ENCODE measurements around the gene EMSY.
"Not testable (repeated sequence)": the region's sequence is repeated elsewhere in the genome, so short reads cannot be mapped to it uniquely, and the experiment has no call there.

The EMSY gene

GRCh38 chr11:76444384-76445120 lies at the start of gene EMSY:
TSS of gene EMSY (plus strand) at chr11:76445018. CDS start at chr11:76446939, 1,921 bp downstream.
- peak; percentile 94 for DNase-seq (ENCODE audit: low spot score)

GRCh38 chr11:76395296-76395695 lies 49.5 kb upstream of the EMSY start:
- no peak for DNase-seq (ENCODE audit: low spot score)

- DNase-seq (ENCODE audit: low spot score) = no peak
Observed at GRCh38 chr11:76397383-76397782, 47.4 kb upstream of the EMSY start.

DNA sequence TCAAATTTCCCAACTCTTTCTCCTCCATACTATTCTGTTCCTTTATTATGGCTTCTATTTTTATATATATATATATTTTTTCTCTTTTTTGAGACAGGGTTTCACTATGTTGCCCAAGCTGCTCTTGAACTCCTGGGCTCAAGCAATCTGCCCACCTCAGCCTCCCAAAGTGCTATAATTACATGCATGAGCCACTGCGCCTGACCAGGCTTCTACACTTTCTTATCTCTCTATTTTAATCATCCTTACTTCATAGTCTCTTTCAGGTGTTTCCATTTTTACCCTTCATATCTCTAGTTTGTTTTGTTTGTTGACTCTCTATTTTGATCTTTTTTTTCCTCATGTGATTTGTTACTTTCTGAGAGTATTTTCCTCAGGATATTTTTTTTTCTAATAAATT lies 43.9 kb upstream of the EMSY start:
- no peak for DNase-seq (ENCODE audit: low spot score)

DNA sequence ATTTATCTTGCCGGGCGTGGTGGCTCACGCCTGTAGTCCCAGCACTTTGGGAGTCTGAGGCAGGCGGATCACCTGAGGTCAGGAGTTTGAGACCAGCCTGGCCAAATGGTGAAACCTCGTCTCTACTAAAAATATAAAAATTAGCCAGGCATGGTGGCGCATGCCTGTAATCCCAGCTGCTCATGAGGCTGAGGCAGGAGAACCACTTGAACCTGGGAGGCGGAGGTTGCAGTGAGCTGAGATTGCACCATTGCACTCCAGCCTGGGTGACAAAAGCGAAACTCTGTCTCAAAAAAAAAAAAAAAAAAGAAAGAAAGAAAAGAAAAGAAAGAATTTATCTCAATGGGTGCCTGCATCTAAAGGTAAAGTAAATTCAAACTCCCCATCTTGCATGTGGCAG lies 43.3 kb upstream of the EMSY start:
- not testable (repeated sequence) for DNase-seq (ENCODE audit: low spot score)

DNA sequence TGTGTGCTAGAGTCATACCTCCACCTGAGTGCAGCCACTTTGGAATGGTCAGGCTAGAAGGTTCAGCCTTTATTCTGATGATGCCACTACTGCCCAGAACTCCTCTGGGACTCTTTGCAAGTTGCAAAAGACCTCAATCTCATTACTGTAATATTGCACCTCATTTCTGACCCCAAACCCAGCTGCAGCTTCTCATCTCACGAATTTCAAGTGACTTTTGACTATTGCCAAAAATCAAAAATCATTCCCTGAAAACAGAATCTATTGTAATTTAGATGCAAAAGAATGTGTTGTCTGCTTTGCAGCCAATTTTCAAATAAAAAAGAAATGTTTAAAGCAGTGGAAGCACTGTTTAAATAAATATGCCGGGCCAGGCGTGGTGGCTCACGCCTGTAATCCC lies 38.5 kb upstream of the EMSY start:
- DNase-seq (ENCODE audit: low spot score) = no peak

DNA sequence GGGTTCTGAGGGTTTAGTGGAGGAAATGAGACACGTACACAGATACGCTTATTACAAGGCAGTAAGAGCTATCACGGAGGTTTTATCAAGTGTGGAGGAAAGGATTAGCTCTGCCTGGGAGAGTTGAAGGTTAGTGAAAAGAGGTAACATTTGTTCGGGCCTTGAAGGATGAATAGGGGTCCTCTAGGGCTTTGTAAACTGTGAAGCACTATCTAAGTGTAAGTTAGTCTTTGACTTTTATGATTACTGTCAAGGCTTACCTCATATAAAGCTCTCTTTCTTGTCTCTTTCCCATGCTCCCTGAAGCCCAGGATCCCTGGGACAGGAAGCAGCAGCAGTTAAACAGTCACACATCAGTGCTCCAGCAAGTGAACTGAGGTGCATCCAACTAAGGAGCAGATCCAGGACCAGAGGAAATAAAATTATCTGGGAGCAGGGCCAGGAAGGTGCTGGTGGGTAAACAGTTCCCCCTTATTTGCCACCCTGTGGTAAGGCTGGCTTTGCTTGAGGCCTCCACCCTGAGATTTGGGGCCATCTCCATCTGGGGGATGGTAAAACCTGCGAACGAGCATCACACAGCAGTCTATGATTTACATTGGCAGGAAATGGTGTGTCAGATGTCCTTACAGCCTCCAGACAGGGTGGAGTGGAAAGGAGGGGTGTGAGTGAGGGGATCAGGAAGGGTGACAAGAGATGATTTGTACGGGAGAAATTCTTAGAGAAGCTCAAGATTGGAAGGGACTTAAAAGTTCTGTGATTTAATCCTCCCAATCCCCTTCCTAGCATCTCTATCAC lies 36.5 kb upstream of the EMSY start:
- DNase-seq (ENCODE audit: low spot score) = no peak

DNA sequence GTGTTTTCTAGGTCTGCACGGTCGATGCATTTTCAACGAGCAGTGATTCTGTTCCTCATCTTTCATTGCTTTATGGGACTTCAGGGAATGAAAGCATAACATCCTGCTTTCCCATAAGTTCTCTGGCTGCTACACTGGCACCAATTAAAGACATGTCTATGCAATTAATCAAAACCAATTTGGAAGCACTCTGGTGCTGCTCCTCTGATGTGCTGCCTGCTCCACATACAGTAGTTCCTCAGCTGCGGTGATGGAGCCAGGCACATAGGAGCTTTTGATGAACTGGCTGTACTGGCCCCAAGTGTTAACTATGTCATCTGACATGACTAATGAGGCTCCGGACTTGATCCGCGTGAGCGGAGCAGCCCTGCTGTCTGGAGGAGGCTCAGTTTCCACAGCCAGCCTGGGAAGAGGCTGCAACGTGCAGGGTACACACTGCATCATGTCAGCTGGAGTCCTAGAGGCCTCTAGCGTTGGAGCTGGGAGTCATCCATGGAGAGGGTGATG lies 33.9 kb upstream of the EMSY start:
- no peak for DNase-seq (ENCODE audit: low spot score)

DNA sequence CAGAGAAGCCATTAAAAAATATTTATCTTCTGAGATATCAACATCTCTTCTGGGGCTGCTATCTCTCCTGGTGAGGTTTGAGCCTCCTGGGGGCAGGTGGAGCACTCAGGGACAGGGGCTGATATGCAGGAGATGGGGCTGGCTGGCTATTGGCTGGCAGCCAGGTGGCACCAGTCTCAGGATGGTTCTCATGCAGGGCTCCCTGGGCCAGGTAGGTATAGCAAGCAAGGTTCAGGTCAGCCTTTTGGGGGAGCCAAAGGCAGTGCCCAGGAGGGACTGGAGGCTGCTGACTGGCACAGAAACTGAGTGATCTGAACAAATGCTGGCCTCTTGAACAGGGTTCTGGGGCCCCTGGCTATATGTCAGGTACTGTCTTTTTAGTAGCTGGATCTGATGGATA lies 29.7 kb upstream of the EMSY start:
- DNase-seq (ENCODE audit: low spot score) = no peak

GRCh38 chr11:76419896-76420295 lies 24.9 kb upstream of the EMSY start:
- peak; percentile 11 for DNase-seq (ENCODE audit: low spot score)

DNA sequence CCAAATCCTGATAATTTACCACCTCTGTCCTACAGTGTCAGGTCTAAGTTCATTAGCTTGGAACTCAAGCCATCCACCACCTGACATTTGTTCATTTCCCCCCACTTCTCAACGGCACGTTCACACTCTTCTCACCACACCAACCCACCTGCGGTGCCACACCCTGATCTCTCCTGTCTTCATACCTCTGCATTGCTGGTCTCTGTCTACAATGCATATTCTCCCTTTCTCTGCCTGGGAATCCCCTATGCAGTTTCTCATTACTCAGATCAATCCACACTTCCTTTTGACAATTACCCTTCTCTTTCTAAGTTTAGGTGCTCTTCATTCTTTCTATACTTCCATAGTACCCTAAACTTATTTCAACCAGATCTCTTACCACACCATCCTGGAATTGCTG lies 20.4 kb upstream of the EMSY start:
- no peak for DNase-seq (ENCODE audit: low spot score)

- no peak for DNase-seq (ENCODE audit: low spot score)
Observed at GRCh38 chr11:76424891-76425290, 19.9 kb upstream of the EMSY start.

DNA sequence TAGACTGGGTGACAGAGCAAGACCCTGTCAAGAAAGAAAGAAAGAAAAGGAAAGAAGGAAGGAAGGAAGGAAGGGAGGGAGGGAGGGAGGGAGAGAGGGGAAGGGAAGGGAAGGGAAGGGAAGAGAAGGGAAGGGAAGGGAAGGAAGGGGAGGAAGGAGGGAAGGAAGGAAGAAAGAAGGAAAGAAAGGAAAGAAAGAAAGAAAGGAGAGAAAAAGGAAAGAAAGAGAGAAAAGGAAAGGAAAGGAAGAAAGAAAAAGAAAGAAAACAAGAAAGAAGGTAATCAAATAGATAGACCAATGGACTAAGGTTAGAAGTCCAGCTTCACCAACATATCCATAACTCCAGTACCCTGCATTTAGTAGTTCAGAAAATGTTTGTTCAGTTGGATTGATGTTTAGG lies 18.2 kb upstream of the EMSY start:
- DNase-seq (ENCODE audit: low spot score) = no peak

DNA sequence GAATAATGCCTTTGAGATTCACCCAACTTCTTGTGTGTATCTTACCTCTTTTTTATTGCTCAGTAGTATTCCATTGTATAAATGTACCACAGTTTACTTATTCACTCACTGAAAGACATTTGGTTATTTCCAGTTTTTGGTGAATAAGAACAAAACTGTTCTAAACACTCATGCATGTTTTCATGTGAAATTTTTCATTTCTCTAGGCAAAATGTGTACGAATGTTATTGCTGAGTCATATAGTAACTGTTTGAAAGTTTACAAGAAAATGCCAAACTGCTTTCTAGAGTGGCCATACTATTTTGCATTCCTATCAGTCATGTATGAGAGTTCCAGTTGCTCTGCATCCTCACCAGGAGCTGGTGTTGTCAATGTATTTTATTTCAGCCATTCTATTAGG lies 8.8 kb upstream of the EMSY start:
- no peak for DNase-seq (ENCODE audit: low spot score)

DNA sequence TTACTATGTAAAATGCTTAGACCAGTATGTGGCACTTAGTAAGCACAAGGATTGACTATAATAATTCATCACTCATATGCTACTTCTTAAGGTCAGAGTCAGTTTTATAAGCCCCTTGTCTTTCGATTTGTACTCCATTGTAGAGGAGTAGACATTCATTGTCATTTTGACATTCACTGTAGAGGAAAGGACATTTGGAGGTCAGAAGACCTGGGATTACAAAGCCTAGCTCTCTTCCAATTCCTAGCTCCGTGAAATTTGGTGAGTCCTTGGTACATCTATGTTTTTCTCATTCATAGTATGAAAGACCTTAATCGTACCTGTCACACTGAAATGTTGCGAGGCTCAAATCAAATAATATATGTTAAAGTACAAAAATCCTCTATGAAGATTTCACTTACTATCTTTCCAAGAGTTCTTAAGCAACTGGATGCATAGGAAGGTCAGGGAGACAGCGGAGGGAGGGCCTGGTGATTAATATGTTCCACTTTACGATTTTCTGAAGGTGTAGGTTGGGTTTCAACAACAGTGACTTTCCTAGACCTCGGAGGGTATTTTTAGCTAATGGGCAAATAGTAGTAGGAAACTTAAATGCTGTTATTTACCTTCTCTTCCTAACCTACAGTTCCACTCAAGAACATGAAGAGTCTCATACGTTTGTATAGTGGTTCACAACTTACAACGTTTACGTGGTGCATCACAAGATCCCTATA lies 1.4 kb upstream of the EMSY start:
- no peak for DNase-seq (ENCODE audit: low spot score)

DNA sequence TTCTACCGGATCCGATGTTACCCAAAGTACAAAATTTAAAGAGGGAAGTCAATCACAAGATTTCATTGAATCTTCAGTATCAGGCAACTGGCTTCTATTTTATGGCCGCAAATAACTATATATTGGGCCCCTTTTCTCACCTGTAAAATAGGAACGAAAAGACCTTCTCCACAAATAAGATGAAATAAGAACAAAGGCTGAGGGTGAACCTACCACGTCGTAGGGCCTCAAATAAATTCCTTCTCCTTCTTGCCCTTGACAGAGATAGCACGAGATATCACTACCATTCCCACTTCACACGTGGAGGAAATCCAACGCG lies 794 bp upstream of the EMSY start:
- no peak for DNase-seq (ENCODE audit: low spot score)

GRCh38 chr11:76445121-76446084 lies 585 bp downstream of the EMSY start:
- peak; percentile 29 for DNase-seq (ENCODE audit: low spot score)

DNA sequence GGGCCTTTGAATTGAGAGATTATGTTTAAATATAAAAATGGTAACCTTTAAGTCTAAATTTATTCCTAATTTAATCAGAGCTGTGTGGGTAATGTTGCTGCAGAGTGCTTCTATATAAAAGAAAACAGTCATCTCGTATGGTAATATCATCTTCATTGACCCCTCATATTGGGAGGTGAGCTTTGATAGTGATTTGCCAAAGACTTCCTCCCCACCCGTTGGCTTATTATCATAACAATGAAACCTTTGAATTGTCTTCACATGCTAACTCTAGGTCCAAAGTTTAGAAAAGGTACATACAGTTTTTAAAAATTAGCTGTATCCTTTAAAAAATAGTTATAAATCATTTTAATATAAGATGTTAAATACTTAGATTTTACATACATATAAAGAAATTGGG lies 3.7 kb downstream of the EMSY start:
- DNase-seq (ENCODE audit: low spot score) = no peak

DNA sequence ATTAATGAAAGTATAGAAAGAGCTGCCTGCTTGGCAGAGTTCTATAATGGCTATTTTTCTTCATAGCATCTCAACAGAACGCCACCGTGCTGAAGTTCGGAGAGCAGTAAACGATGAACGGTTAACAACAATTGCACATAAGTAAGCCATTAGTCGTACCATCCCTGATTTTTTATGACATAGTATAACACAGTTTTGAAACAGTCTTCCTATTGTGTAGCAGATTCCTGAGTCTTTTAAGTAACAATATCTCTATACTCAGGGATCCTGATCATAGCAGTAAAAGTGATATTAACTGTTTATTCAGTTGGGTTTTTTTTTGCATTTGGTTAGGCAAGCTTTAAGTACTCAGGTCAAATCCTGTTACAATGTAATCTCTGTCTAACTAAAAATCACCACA lies 8.4 kb downstream of the EMSY start:
- DNase-seq (ENCODE audit: low spot score) = no peak

GRCh38 chr11:76455331-76455730 lies 10.5 kb downstream of the EMSY start:
- DNase-seq (ENCODE audit: low spot score) = no peak

DNA sequence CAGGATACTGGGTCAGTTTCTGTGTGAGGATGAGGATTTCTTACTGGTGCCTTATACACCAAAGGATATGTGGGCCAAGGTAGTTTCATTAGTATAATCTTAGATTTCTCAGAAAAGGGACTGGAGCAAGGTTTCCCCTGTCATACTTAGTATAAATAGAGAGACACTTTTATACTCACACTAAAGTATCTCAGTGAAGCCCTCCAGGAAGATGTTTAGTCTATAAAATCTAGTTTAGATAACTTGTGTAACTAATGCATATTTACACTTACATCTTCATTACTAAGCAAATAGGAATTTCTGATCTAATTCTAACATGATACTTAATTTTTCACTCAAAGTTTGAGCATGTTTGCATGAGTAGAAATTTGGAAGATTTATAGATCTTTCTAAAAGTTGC lies 11.1 kb downstream of the EMSY start:
- DNase-seq (ENCODE audit: low spot score) = no peak

- no peak for DNase-seq (ENCODE audit: low spot score)
Observed at GRCh38 chr11:76456571-76456970, 11.8 kb downstream of the EMSY start.
